Karpas-422 (cell line): ENCODE data around the gene FAT1. TPM values are rescaled to one million over a fixed set of nuclear protein-coding genes. Genes with fewer than 3 reads are reported as not detected.

Experiments
- DNase-seq: peaks from one replicate; pipeline ENCODE4 v3.0.0-alpha.2; 2015
- H2AFZ ChIP-seq: fragments of 200-600 bp; sonication (generic); 2 replicates; pipeline ENCODE4 v1.6.1; 2014; ENCODE audit warnings: antibody characterized with exemption, low read length, mixed read lengths
- H3K27ac ChIP-seq: fragments of 200-600 bp; sonication (generic); 2 replicates; pipeline ENCODE4 v1.5.1; 2014; ENCODE audit warnings: mild to moderate bottlenecking, low read length, moderate library complexity
- H3K27me3 ChIP-seq: fragments of 200-600 bp; sonication (generic); 2 replicates; pipeline ENCODE4 v1.6.1; 2014; ENCODE audit warnings: low read length, mixed read lengths
- H3K36me3 ChIP-seq: fragments of 200-600 bp; sonication (generic); 2 replicates; pipeline ENCODE4 v1.6.1; 2014; ENCODE audit warnings: low read length, mixed read lengths; ENCODE audit not compliant: insufficient read depth
- H3K4me1 ChIP-seq: fragments of 200-600 bp; sonication (generic); 2 replicates; pipeline ENCODE4 v1.6.1; 2014; ENCODE audit warnings: mild to moderate bottlenecking, low read length, mixed read lengths
- H3K4me2 ChIP-seq: fragments of 200-600 bp; sonication (generic); 2 replicates; pipeline ENCODE4 v1.6.1; 2014; ENCODE audit warnings: low read length, low read depth, mild to moderate bottlenecking; ENCODE audit not compliant: poor library complexity, severe bottlenecking
- H3K4me3 ChIP-seq: fragments of 200-600 bp; sonication (generic); 2 replicates; pipeline ENCODE4 v1.5.1; 2014; ENCODE audit warnings: mild to moderate bottlenecking, antibody characterized with exemption, low read length, mixed read lengths
- H3K79me2 ChIP-seq: fragments of 200-600 bp; sonication (generic); 2 replicates; pipeline ENCODE4 v1.6.1; 2014; ENCODE audit warnings: mild to moderate bottlenecking, low read length, mixed read lengths
- H3K9ac ChIP-seq: fragments of 200-600 bp; sonication (generic); 2 replicates; pipeline ENCODE4 v1.6.0; 2014; ENCODE audit warnings: low read length
- H3K9me2 ChIP-seq: fragments of 200-600 bp; sonication (generic), shearing (Covaris generic); replicated peaks from 2 replicates; pipeline ENCODE4 v1.6.0; 2014; ENCODE audit warnings: mild to moderate bottlenecking, low read length, moderate library complexity; ENCODE audit not compliant: insufficient read depth
- H3K9me3 ChIP-seq: fragments of 300-700, 200-600 bp; sonication (generic); 2 replicates; pipeline ENCODE4 v1.6.1; 2014; ENCODE audit warnings: low read length, mixed read lengths
- H4K20me1 ChIP-seq: fragments of 200-600 bp; sonication (generic); 2 replicates; pipeline ENCODE4 v1.6.1; 2014; ENCODE audit warnings: mild to moderate bottlenecking, antibody characterized with exemption, low read length, low read depth; ENCODE audit not compliant: insufficient read depth
- total RNA-seq: library from RNA; depleted of rRNA; stranded (reverse); fragments of >200 nt; shearing (Covaris generic); gene quantifications from 2 replicates; pipeline ENCODE4 v1.2.3, GENCODE V29; 2014; ENCODE audit warnings: low replicate concordance

FAT1 gene
- total RNA-seq, 1 experiment from 2014 or later = 0.15 TPM

- no peak overlapping the region for H3K27ac ChIP-seq
- no peak overlapping the region for H3K4me2 ChIP-seq
- H4K20me1 ChIP-seq = no peaks in the 10 kb centered on the region
- H3K27me3 ChIP-seq = no peaks in the 10 kb centered on the region
- H3K4me1 ChIP-seq = no peaks in the 10 kb centered on the region
- H3K9ac ChIP-seq = no peak overlapping the region
- no peak overlapping the region for H3K4me3 ChIP-seq
- no peaks in the 10 kb centered on the region for H3K36me3 ChIP-seq
- H3K9me2 ChIP-seq = no peaks in the 10 kb centered on the region
- no peak overlapping the region for H2AFZ ChIP-seq
- no peaks in the 10 kb centered on the region for H3K9me3 ChIP-seq
- no peak for DNase-seq
- H3K79me2 ChIP-seq = no peaks in the 10 kb centered on the region
These were observed 20.1 kb downstream of the FAT1 start for GRCh38 chr4:186703510-186703909.

- H3K27ac ChIP-seq = no peak overlapping the region
- H3K4me2 ChIP-seq = no peak overlapping the region
- no peaks in the 10 kb centered on the region for H3K4me1 ChIP-seq
- no peaks in the 10 kb centered on the region for H3K79me2 ChIP-seq
- no peaks in the 10 kb centered on the region for H3K9me2 ChIP-seq
- DNase-seq = no peak
- no peaks in the 10 kb centered on the region for H3K27me3 ChIP-seq
- no peaks in the 10 kb centered on the region for H3K9me3 ChIP-seq
- no peak overlapping the region for H3K9ac ChIP-seq
- no peaks in the 10 kb centered on the region for H3K36me3 ChIP-seq
- no peaks in the 10 kb centered on the region for H4K20me1 ChIP-seq
- no peak overlapping the region for H2AFZ ChIP-seq
- H3K4me3 ChIP-seq = no peak overlapping the region
These were observed 20.7 kb downstream of the FAT1 start for GRCh38 chr4:186702940-186703339.

GRCh38 chr4:186702297-186702696 lies 21.4 kb downstream of the FAT1 start:
- Histone ChIP-seq H3K36me3 (no peaks in the 10 kb centered on the region), H2AFZ (no peak overlapping the region), H3K4me3 (no peak overlapping the region), H3K27ac (no peak overlapping the region), H3K4me1 (no peaks in the 10 kb centered on the region), H3K27me3 (no peaks in the 10 kb centered on the region), H3K9me3 (no peaks in the 10 kb centered on the region), H4K20me1 (no peaks in the 10 kb centered on the region), H3K79me2 (no peaks in the 10 kb centered on the region), H3K4me2 (no peak overlapping the region), H3K9me2 (no peaks in the 10 kb centered on the region), H3K9ac (no peak overlapping the region)
- no peak for DNase-seq

- H3K79me2 ChIP-seq = no peaks in the 10 kb centered on the region
- no peaks in the 10 kb centered on the region for H4K20me1 ChIP-seq
- H3K27me3 ChIP-seq = no peaks in the 10 kb centered on the region
- no peak overlapping the region for H3K4me3 ChIP-seq
- no peaks in the 10 kb centered on the region for H3K9me3 ChIP-seq
- no peak overlapping the region for H3K4me2 ChIP-seq
- H2AFZ ChIP-seq = no peak overlapping the region
- H3K36me3 ChIP-seq = no peaks in the 10 kb centered on the region
- no peaks in the 10 kb centered on the region for H3K9me2 ChIP-seq
- DNase-seq = no peak
- H3K27ac ChIP-seq = no peak overlapping the region
- H3K4me1 ChIP-seq = no peaks in the 10 kb centered on the region
- no peak overlapping the region for H3K9ac ChIP-seq
These were observed 21.9 kb downstream of the FAT1 start for GRCh38 chr4:186701788-186702187.

- no peak for DNase-seq
- H3K36me3 ChIP-seq = no peaks in the 10 kb centered on the region
- no peaks in the 10 kb centered on the region for H3K27me3 ChIP-seq
- H3K4me1 ChIP-seq = no peaks in the 10 kb centered on the region
- H3K9ac ChIP-seq = no peak overlapping the region
- no peak overlapping the region for H3K4me2 ChIP-seq
- no peaks in the 10 kb centered on the region for H3K79me2 ChIP-seq
- no peaks in the 10 kb centered on the region for H3K9me2 ChIP-seq
- no peaks in the 10 kb centered on the region for H3K9me3 ChIP-seq
- no peaks in the 10 kb centered on the region for H4K20me1 ChIP-seq
- no peak overlapping the region for H3K27ac ChIP-seq
- no peak overlapping the region for H3K4me3 ChIP-seq
- H2AFZ ChIP-seq = no peak overlapping the region
These were observed 22.4 kb downstream of the FAT1 start for GRCh38 chr4:186701273-186701672.

GRCh38 chr4:186700746-186701145 lies 22.9 kb downstream of the FAT1 start:
- H3K27ac ChIP-seq = no peak overlapping the region
- no peak overlapping the region for H3K9ac ChIP-seq
- H3K9me2 ChIP-seq = no peaks in the 10 kb centered on the region
- H4K20me1 ChIP-seq = no peaks in the 10 kb centered on the region
- no peak for DNase-seq
- no peaks in the 10 kb centered on the region for H3K36me3 ChIP-seq
- H3K4me2 ChIP-seq = no peak overlapping the region
- H3K27me3 ChIP-seq = no peaks in the 10 kb centered on the region
- no peaks in the 10 kb centered on the region for H3K4me1 ChIP-seq
- no peaks in the 10 kb centered on the region for H3K79me2 ChIP-seq
- no peaks in the 10 kb centered on the region for H3K9me3 ChIP-seq
- no peak overlapping the region for H3K4me3 ChIP-seq
- H2AFZ ChIP-seq = no peak overlapping the region

- Histone ChIP-seq H3K79me2 (no peaks in the 10 kb centered on the region), H3K9me2 (no peaks in the 10 kb centered on the region), H3K9ac (no peak overlapping the region), H3K36me3 (no peaks in the 10 kb centered on the region), H3K27me3 (no peaks in the 10 kb centered on the region), H3K4me1 (no peaks in the 10 kb centered on the region), H3K4me3 (no peak overlapping the region), H3K4me2 (no peak overlapping the region), H4K20me1 (no peaks in the 10 kb centered on the region), H3K9me3 (no peaks in the 10 kb centered on the region), H2AFZ (no peak overlapping the region), H3K27ac (no peak overlapping the region)
- DNase-seq = no peak
These were observed 23.7 kb downstream of the FAT1 start for GRCh38 chr4:186699881-186700397.

- no peaks in the 10 kb centered on the region for H3K36me3 ChIP-seq
- no peaks in the 10 kb centered on the region for H3K27me3 ChIP-seq
- no peak overlapping the region for H2AFZ ChIP-seq
- DNase-seq = no peak
- no peak overlapping the region for H3K9ac ChIP-seq
- no peak overlapping the region for H3K27ac ChIP-seq
- H3K79me2 ChIP-seq = no peaks in the 10 kb centered on the region
- no peaks in the 10 kb centered on the region for H3K9me2 ChIP-seq
- H4K20me1 ChIP-seq = no peaks in the 10 kb centered on the region
- no peak overlapping the region for H3K4me2 ChIP-seq
- no peak overlapping the region for H3K4me3 ChIP-seq
- H3K4me1 ChIP-seq = no peaks in the 10 kb centered on the region
- H3K9me3 ChIP-seq = no peaks in the 10 kb centered on the region
These were observed 24.4 kb downstream of the FAT1 start for GRCh38 chr4:186699298-186699697.

- no peaks in the 10 kb centered on the region for H3K9me2 ChIP-seq
- H3K9me3 ChIP-seq = no peaks in the 10 kb centered on the region
- no peak overlapping the region for H2AFZ ChIP-seq
- no peak overlapping the region for H3K27ac ChIP-seq
- no peaks in the 10 kb centered on the region for H3K4me1 ChIP-seq
- no peak overlapping the region for H3K9ac ChIP-seq
- no peak for DNase-seq
- no peaks in the 10 kb centered on the region for H4K20me1 ChIP-seq
- no peak overlapping the region for H3K4me3 ChIP-seq
- no peaks in the 10 kb centered on the region for H3K27me3 ChIP-seq
- H3K36me3 ChIP-seq = no peaks in the 10 kb centered on the region
- H3K79me2 ChIP-seq = no peaks in the 10 kb centered on the region
- H3K4me2 ChIP-seq = no peak overlapping the region
These were observed 25.1 kb downstream of the FAT1 start for GRCh38 chr4:186698525-186698924.
